PC-9 (cell line): ENCODE results near the gene SCRN1. TPM values are rescaled to one million over a fixed set of nuclear protein-coding genes. Genes with fewer than 3 reads are reported as not detected.
A peak's percentile ranks its signal among the peaks of the same experiment; 100 is the strongest.

Experiments
- BruUV-seq: library from RNA; stranded (reverse); fragments of 400-500 nt; replicated peaks from 2 replicates; lab custom pipeline; 2021; lab: Mats Ljungman, UMichigan
- CTCF ChIA-PET: fragments of 300-600 bp; sonication (Branson Sonifier 250); formaldehyde crosslinking; loops from one replicate; lab custom pipeline; 2022; ENCODE audit warnings: antibody characterized with exemption; lab: Charles Lee
- POLR2A ChIA-PET: fragments of 300-600 bp; sonication (Branson Sonifier 250); formaldehyde crosslinking; loops from one replicate; lab custom pipeline; 2022; ENCODE audit warnings: antibody characterized with exemption; ENCODE audit not compliant: unreplicated experiment; lab: Charles Lee
- DNase-seq, 2 experiments: peaks; one replicate each; pipeline versions ENCODE4 v3.0.0 to v3.0.0-alpha.2; 2015 to 2022; ENCODE audit warnings: mixed read lengths in 1 of 2
- H2AFZ ChIP-seq: fragments of 200-600 bp; sonication (generic); 2 replicates; pipeline ENCODE4 v1.8.1; 2017; ENCODE audit warnings: antibody characterized with exemption
- H3F3A ChIP-seq: fragments of 200-600 bp; sonication (generic); 2 replicates; pipeline ENCODE4 v1.8.1; 2017; ENCODE audit warnings: antibody characterized with exemption, mild to moderate bottlenecking, low read depth; ENCODE audit not compliant: insufficient read depth
- H3K27ac ChIP-seq: fragments of 200-600 bp; sonication (generic); 2 replicates; pipeline ENCODE4 v1.6.1; 2016; ENCODE audit warnings: mixed run types
- H3K27me3 ChIP-seq: fragments of 200-600 bp; sonication (generic); 2 replicates; pipeline ENCODE4 v1.6.1; 2016; ENCODE audit warnings: low read depth, mixed run types; ENCODE audit not compliant: insufficient read depth
- H3K36me3 ChIP-seq: fragments of 200-600 bp; sonication (generic); 2 replicates; pipeline ENCODE4 v1.6.1; 2016; ENCODE audit warnings: low read depth, mixed run types
- H3K4me1 ChIP-seq: fragments of 200-600 bp; sonication (generic); replicated peaks from 2 replicates; pipeline ENCODE4 v1.6.1; 2016; ENCODE audit warnings: mixed run types; ENCODE audit not compliant: insufficient read depth
- H3K4me2 ChIP-seq: fragments of 200-600 bp; sonication (generic); 2 replicates; pipeline ENCODE4 v1.6.1; 2017; ENCODE audit warnings: mixed run types
- H3K4me3 ChIP-seq: fragments of 200-600 bp; sonication (generic); 2 replicates; pipeline ENCODE4 v1.6.1; 2016; ENCODE audit warnings: mixed run types
- H3K79me2 ChIP-seq: fragments of 200-600 bp; sonication (generic); 2 replicates; pipeline ENCODE4 v1.6.1; 2017; ENCODE audit warnings: low read depth, mixed run types
- H3K9me2 ChIP-seq: fragments of 200-600 bp; sonication (generic); 2 replicates; pipeline ENCODE4 v1.8.1; 2017; ENCODE audit warnings: mild to moderate bottlenecking; ENCODE audit not compliant: insufficient read depth
- H3K9me3 ChIP-seq: fragments of 200-600 bp; sonication (generic); 2 replicates; pipeline ENCODE4 v1.8.1; 2016; ENCODE audit warnings: low read depth; ENCODE audit not compliant: insufficient read depth
- H4K20me1 ChIP-seq: fragments of 200-600 bp; sonication (generic); 2 replicates; pipeline ENCODE4 v1.8.1; 2017; ENCODE audit not compliant: insufficient read depth
- EZH2 ChIP-seq: fragments of 200-600 bp; sonication (generic); IDR thresholded peaks from 2 replicates; pipeline ENCODE4 v1.8.0; 2017; ENCODE audit warnings: antibody characterized with exemption, low read depth
- intact Hi-C: fragments of 100-400 bp; cut with micrococcal nuclease; formaldehyde crosslinking; loops from one replicate; pipeline ENCODE4 v1.10.0; 2022; ENCODE audit not compliant: unreplicated experiment
- total RNA-seq: library from RNA; stranded (reverse); gene quantifications from 2 replicates; pipeline ENCODE4 v1.2.3, GENCODE V29; 2021
- TF ChIP-seq, protein P1 (sequence below): fragments of 200-600 bp; sonication (generic); conservative IDR thresholded peaks from 2 replicates; pipeline ENCODE4 v1.6.1; 2017; ENCODE audit warnings: mixed run types, antibody characterized with exemption, mild to moderate bottlenecking, moderate library complexity

The SCRN1 gene
- total RNA-seq, 1 experiment from 2014 or later: 94.4 TPM

DNA sequence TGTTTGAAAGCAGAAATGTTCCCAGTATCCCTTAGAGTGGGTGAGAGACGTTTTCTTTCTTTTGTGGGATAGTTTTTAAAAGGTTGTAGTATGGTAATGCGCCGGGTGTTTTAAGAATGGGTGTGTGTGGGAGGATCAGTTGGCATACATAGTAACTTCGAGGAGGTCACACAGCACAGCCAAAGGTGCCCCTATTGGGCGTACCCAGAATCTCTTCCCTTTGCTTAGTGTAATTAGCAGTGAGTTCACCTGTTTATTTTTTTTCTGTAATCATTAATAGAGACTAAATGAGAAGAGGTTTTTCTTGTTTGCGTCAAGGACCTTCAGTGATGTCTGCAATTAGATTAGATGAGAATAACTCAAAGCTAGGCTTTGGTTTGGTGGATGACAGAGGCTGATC is 40.1 kb upstream of the SCRN1 start:
- intact Hi-C loops: loop anchor here (2.0 to 5.0 kb wide), 5 partner anchors 105 to 422 kb away; partner anchors contain the start of genes MTURN and ZNRF2
- peaks cover 68% of the 10 kb centered on the region for H3K79me2 ChIP-seq
- no peaks in the 10 kb centered on the region for H3K27me3 ChIP-seq
- peaks cover 36% of the 10 kb centered on the region for H3F3A ChIP-seq
- peak overlapping the region; percentile 93 for H3K4me2 ChIP-seq
- no peaks in the 10 kb centered on the region for H4K20me1 ChIP-seq
- POLR2A ChIA-PET: interaction anchor here (0.7 kb wide), 1 partner anchor 12 kb away, joined by 3 read pairs; no protein-coding TSS in a partner anchor
- no peaks in the 10 kb centered on the region for H3K9me3 ChIP-seq
- TF ChIP-seq, protein P1, sequence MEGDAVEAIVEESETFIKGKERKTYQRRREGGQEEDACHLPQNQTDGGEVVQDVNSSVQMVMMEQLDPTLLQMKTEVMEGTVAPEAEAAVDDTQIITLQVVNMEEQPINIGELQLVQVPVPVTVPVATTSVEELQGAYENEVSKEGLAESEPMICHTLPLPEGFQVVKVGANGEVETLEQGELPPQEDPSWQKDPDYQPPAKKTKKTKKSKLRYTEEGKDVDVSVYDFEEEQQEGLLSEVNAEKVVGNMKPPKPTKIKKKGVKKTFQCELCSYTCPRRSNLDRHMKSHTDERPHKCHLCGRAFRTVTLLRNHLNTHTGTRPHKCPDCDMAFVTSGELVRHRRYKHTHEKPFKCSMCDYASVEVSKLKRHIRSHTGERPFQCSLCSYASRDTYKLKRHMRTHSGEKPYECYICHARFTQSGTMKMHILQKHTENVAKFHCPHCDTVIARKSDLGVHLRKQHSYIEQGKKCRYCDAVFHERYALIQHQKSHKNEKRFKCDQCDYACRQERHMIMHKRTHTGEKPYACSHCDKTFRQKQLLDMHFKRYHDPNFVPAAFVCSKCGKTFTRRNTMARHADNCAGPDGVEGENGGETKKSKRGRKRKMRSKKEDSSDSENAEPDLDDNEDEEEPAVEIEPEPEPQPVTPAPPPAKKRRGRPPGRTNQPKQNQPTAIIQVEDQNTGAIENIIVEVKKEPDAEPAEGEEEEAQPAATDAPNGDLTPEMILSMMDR: 0 out of 2 replicates have a peak, but pooled peaks have one; percentile 23
- no peak for TF ChIP-seq EZH2
- H3K9me2 ChIP-seq: no peaks in the 10 kb centered on the region
- peak overlapping the region; percentile 75 for H3K4me3 ChIP-seq
- H3K4me1 ChIP-seq: peaks cover 57% of the 10 kb centered on the region
- H2AFZ ChIP-seq: peak overlapping the region; percentile 88
- H3K36me3 ChIP-seq: no peaks in the 10 kb centered on the region
- no peak for DNase-seq
- BruUV-seq: TSS peak; percentile 35
- CTCF ChIA-PET: no interaction called here
- H3K27ac ChIP-seq: no peak overlapping the region

- Histone ChIP-seq H3F3A (peaks cover 36% of the 10 kb centered on the region), H3K27ac (peak overlapping the region; percentile 36), H3K4me3 (peak overlapping the region; percentile 75), H3K4me2 (peak overlapping the region; percentile 93), H3K9me3 (no peaks in the 10 kb centered on the region), H2AFZ (peak overlapping the region; percentile 88), H3K9me2 (no peaks in the 10 kb centered on the region), H3K36me3 (no peaks in the 10 kb centered on the region), H3K79me2 (peaks cover 68% of the 10 kb centered on the region), H3K4me1 (peaks cover 64% of the 10 kb centered on the region), H4K20me1 (no peaks in the 10 kb centered on the region), H3K27me3 (no peaks in the 10 kb centered on the region)
- POLR2A ChIA-PET: interaction anchor here (0.5 to 0.7 kb wide), 3 partner anchors 66 to 839 kb away, joined by 4 to 5 read pairs (median 4); no protein-coding TSS in a partner anchor
- CTCF ChIA-PET: no interaction called here
- DNase-seq: peak in 1 of 2 experiments; percentile 55
- intact Hi-C loops: loop anchor here (2.0 to 5.0 kb wide), 5 partner anchors 106 to 422 kb away; partner anchors contain the start of genes MTURN and ZNRF2
- BruUV-seq: no TSS peak
- TF ChIP-seq, protein P1: no peak
- no peak for TF ChIP-seq EZH2
Measured at GRCh38 chr7:30028749-30029635, 39.4 kb upstream of the SCRN1 start.

DNA sequence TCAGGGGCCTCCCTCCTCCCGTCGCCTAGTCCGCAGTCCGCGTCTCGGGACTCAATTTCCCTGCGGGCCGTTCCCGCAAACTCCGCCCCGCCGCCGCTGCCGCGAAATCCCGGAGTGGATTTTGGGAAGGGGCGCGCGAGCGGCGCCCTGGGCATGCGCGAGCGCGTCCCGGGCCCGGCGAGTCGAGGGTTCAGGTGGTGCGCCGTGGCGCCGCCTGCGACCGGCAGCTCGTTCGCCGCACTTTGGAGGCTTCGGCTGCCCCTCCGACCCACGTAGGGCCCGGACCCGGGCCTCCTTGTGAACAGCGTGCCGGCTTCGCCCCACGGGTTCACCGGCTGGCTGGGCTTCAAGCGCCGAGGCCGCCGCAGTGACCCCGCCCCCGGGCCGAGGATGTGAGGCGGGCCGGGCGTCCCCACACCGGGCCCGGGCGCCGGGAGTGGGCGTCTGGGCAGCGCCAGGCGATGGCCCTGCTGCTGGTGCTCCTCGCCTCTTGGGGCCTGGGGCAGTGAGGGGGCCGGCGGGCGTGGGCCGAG is 38.7 kb upstream of the SCRN1 start, which contains the start of gene PLEKHA8:
PLEKHA8 (plus strand) TSS at position 197 of the 533 bp plus-strand sequence. CDS start 351 bp downstream, outside the sequence.
- intact Hi-C loops: loop anchor here (2.0 to 5.0 kb wide), 5 partner anchors 107 to 421 kb away; partner anchors contain the start of genes MTURN and ZNRF2
- Histone ChIP-seq H3K9me3 (no peaks in the 10 kb centered on the region), H3K27ac (peak within 1 kb of the TSS; percentile 66), H3K4me3 (peak within 1 kb of the TSS; percentile 75), H2AFZ (peak within 1 kb of the TSS; percentile 88), H4K20me1 (no peaks in the 10 kb centered on the region), H3F3A (peaks cover 32% of the 10 kb centered on the region), H3K36me3 (0 out of 2 replicates have a peak, but pooled peaks cover 2% of the 10 kb centered on the region), H3K4me1 (peaks cover 61% of the 10 kb centered on the region), H3K9me2 (no peaks in the 10 kb centered on the region), H3K4me2 (peak within 1 kb of the TSS; percentile 93), H3K79me2 (peaks cover 70% of the 10 kb centered on the region), H3K27me3 (no peaks in the 10 kb centered on the region)
- peak; percentile 74 to 95 for DNase-seq
- BruUV-seq: no TSS peak
- CTCF ChIA-PET: no interaction called here
- TF ChIP-seq EZH2: no peak
- POLR2A ChIA-PET: interaction anchor here (0.6 kb wide), 1 partner anchor 838 kb away, joined by 4 read pairs; no protein-coding TSS in a partner anchor
